Measurements from ENCODE around the gene FHIT. TPM values are rescaled to one million over a fixed set of nuclear protein-coding genes. Genes with fewer than 3 reads are reported as not detected.

Gene FHIT
- total RNA-seq, 2 donors from 2014 or later, result 6.8 to 12.3 TPM

- Mint-ChIP-seq H3K9me3 (peaks cover 5% of the 10 kb centered on the region), H3K27ac (no peak overlapping the region), H3K4me1 (no peaks in the 10 kb centered on the region), H3K4me3 (no peak overlapping the region), H3K36me3 (ENCODE audit: low read depth) (no peaks in the 10 kb centered on the region), H3K27me3 (ENCODE audit: insufficient read depth) (no peaks in the 10 kb centered on the region)
- TF ChIP-seq CTCF (conservative IDR thresholded peaks at IDR 0.05), result no peak
- Histone ChIP-seq H3K4me3 (ENCODE audit: low read length) (no peak overlapping the region), H3K27me3 (ENCODE audit: control insufficient read depth, insufficient read depth, low read length, poor library complexity, severe bottlenecking) (no peaks in the 10 kb centered on the region), H3K9ac (ENCODE audit: extremely low read depth, low read length, poor library complexity, severe bottlenecking) (no peak overlapping the region), H3K36me3 (ENCODE audit: control insufficient read depth, insufficient read depth, low read length) (no peaks in the 10 kb centered on the region), H3K27ac (ENCODE audit: low read depth, low read length) (no peak overlapping the region), H3K9me3 (ENCODE audit: control insufficient read depth, low read length) (no peaks in the 10 kb centered on the region), H3K4me1 (ENCODE audit: control insufficient read depth, insufficient read depth, low read length) (no peaks in the 10 kb centered on the region)
- WGBS, 2 experiments (ENCODE audit: insufficient coverage in 1 of 2, insufficient read length in 1 of 2), result 92 to 94% methylated on average over 5 to 6 of the region's 6 CpGs
- peak; percentile 45 for DNase-seq
Measured at GRCh38 chr3:60277361-60277800, 973.9 kb downstream of the FHIT start.

- Histone ChIP-seq H3K9ac (ENCODE audit: extremely low read depth, low read length, poor library complexity, severe bottlenecking) (no peak overlapping the region), H3K4me1 (ENCODE audit: control insufficient read depth, insufficient read depth, low read length) (no peaks in the 10 kb centered on the region), H3K36me3 (ENCODE audit: control insufficient read depth, insufficient read depth, low read length) (no peaks in the 10 kb centered on the region), H3K4me3 (ENCODE audit: low read length) (no peak overlapping the region), H3K27me3 (ENCODE audit: control insufficient read depth, insufficient read depth, low read length, poor library complexity, severe bottlenecking) (no peaks in the 10 kb centered on the region), H3K9me3 (ENCODE audit: control insufficient read depth, low read length) (no peaks in the 10 kb centered on the region), H3K27ac (ENCODE audit: low read depth, low read length) (no peak overlapping the region)
- Mint-ChIP-seq H3K4me1 (no peaks in the 10 kb centered on the region), H3K27me3 (ENCODE audit: insufficient read depth) (no peaks in the 10 kb centered on the region), H3K4me3 (no peak overlapping the region), H3K9me3 (peaks cover 5% of the 10 kb centered on the region), H3K36me3 (ENCODE audit: low read depth) (no peaks in the 10 kb centered on the region), H3K27ac (no peak overlapping the region)
- no peak for TF ChIP-seq CTCF (conservative IDR thresholded peaks at IDR 0.05)
- WGBS, 2 experiments (ENCODE audit: insufficient coverage in 1 of 2, insufficient read length in 1 of 2), result 82 to 91% methylated on average over 1 to 2 of the region's 2 CpGs
- no peak for DNase-seq
Measured at GRCh38 chr3:60276615-60277014, 974.6 kb downstream of the FHIT start.

GRCh38 chr3:60274646-60275045 is 976.6 kb downstream of the FHIT start:
- TF ChIP-seq CTCF (conservative IDR thresholded peaks at IDR 0.05), result no peak
- no peak overlapping the region for H3K4me3 Mint-ChIP-seq
- H3K4me1 Mint-ChIP-seq, result no peaks in the 10 kb centered on the region

More at GRCh38 chr3:60274646-60275045, 976.6 kb downstream of the FHIT start:
- Histone ChIP-seq H3K27ac (ENCODE audit: low read depth, low read length) (no peak overlapping the region), H3K9me3 (ENCODE audit: control insufficient read depth, low read length) (no peaks in the 10 kb centered on the region), H3K4me1 (ENCODE audit: control insufficient read depth, insufficient read depth, low read length) (no peaks in the 10 kb centered on the region), H3K4me3 (ENCODE audit: low read length) (no peak overlapping the region), H3K9ac (ENCODE audit: extremely low read depth, low read length, poor library complexity, severe bottlenecking) (no peak overlapping the region), H3K27me3 (ENCODE audit: control insufficient read depth, insufficient read depth, low read length, poor library complexity, severe bottlenecking) (no peaks in the 10 kb centered on the region), H3K36me3 (ENCODE audit: control insufficient read depth, insufficient read depth, low read length) (no peaks in the 10 kb centered on the region)
- Mint-ChIP-seq H3K36me3 (ENCODE audit: low read depth) (no peaks in the 10 kb centered on the region), H3K9me3 (peaks cover 5% of the 10 kb centered on the region), H3K27me3 (ENCODE audit: insufficient read depth) (no peaks in the 10 kb centered on the region), H3K27ac (no peak overlapping the region)
- DNase-seq, result no peak
